CD14-positive monocyte (primary cell): ENCODE data around the gene GPM6B. TPM values are rescaled to one million over a fixed set of nuclear protein-coding genes. Genes with fewer than 3 reads are reported as not detected.

Experiments
- DNase-seq, 3 donors: peaks; one replicate each; pipeline ENCODE4 v3.0.0-alpha.2; 2011 to 2022
- H2AFZ ChIP-seq: 2 replicates; pipeline ENCODE4 v1.6.0; 2012; ENCODE audit warnings: mild to moderate bottlenecking, low read depth, low read length, inconsistent platforms; ENCODE audit not compliant: insufficient read depth, poor library complexity, severe bottlenecking
- H3K27ac ChIP-seq, 2 donors: 1 replicate in 1 of 2; 2 replicates in 1 of 2; pipeline ENCODE4 v1.5.1; 2012 to 2013; ENCODE audit warnings: low read length in 2 of 2, control low read depth in 1 of 2, inconsistent platforms in 1 of 2, low read depth in 1 of 2, mild to moderate bottlenecking in 1 of 2
- H3K27me3 ChIP-seq, 2 donors: one replicate each; pipeline versions ENCODE4 v1.6.0 to v1.6.1; 2011 to 2013; ENCODE audit warnings: low read length in 2 of 2; ENCODE audit not compliant: control insufficient read depth in 2 of 2, insufficient read depth in 2 of 2
- H3K36me3 ChIP-seq, 2 donors: replicated peaks in 1 of 2; 1 replicate in 1 of 2; 2 replicates in 1 of 2; pipeline versions ENCODE4 v1.5.1 to v1.6.1; 2012 to 2013; ENCODE audit warnings: low read length in 2 of 2, control low read depth in 1 of 2, inconsistent platforms in 1 of 2, mild to moderate bottlenecking in 1 of 2; ENCODE audit not compliant: insufficient read depth in 2 of 2, control insufficient read depth in 1 of 2
- H3K4me1 ChIP-seq, 2 donors: 1 replicate in 1 of 2; 2 replicates in 1 of 2; pipeline versions ENCODE4 v1.5.1 to v1.6.1; 2012 to 2013; ENCODE audit warnings: low read length in 2 of 2, control low read depth in 1 of 2, inconsistent platforms in 1 of 2, mild to moderate bottlenecking in 1 of 2, moderate library complexity in 1 of 2; ENCODE audit not compliant: insufficient read depth in 2 of 2, control insufficient read depth in 1 of 2
- H3K4me2 ChIP-seq: replicated peaks from 2 replicates; pipeline ENCODE3; 2012; ENCODE audit warnings: low read length, moderate library complexity, mild to moderate bottlenecking; ENCODE audit not compliant: poor library complexity, severe bottlenecking; ENCODE audit errors: extremely low read depth
- H3K4me3 ChIP-seq, 3 experiments: fragments of 200-600 bp in 1 of 3; sonication (generic) in 1 of 3; replicated peaks in 1 of 3; 1 replicate in 2 of 3; 2 replicates in 1 of 3; pipeline ENCODE4 v1.5.1; 2011 to 2013; ENCODE audit warnings: low read length in 3 of 3, mild to moderate bottlenecking in 3 of 3, control low read depth in 2 of 3, low read depth in 2 of 3, inconsistent platforms in 1 of 3, moderate library complexity in 1 of 3
- H3K79me2 ChIP-seq: 2 replicates; pipeline ENCODE4 v1.6.0; 2012; ENCODE audit warnings: mild to moderate bottlenecking, control low read depth, inconsistent platforms, low read length, moderate library complexity; ENCODE audit not compliant: insufficient read depth
- H3K9ac ChIP-seq: 2 replicates; pipeline ENCODE4 v1.6.0; 2017; ENCODE audit warnings: low read length, mild to moderate bottlenecking; ENCODE audit not compliant: insufficient read depth, poor library complexity, severe bottlenecking
- H3K9me3 ChIP-seq, 2 donors: replicated peaks in 1 of 2; 1 replicate in 1 of 2; 2 replicates in 1 of 2; pipeline versions ENCODE4 v1.5.1 to v1.6.1; 2012 to 2013; ENCODE audit warnings: low read length in 2 of 2, control low read depth in 1 of 2; ENCODE audit not compliant: control insufficient read depth in 1 of 2, insufficient read depth in 1 of 2
- H4K20me1 ChIP-seq: 2 replicates; pipeline ENCODE4 v1.6.0; 2012; ENCODE audit warnings: mild to moderate bottlenecking, low read length, control low read depth, moderate library complexity; ENCODE audit not compliant: insufficient read depth
- H3K27ac Mint-ChIP-seq, 7 donors: one replicate each; pipeline ENCODE4 v1.8.0; 2020; ENCODE audit warnings: mild to moderate bottlenecking in 7 of 7, mixed read lengths in 7 of 7, moderate library complexity in 6 of 7, inconsistent platforms in 2 of 7
- H3K27me3 Mint-ChIP-seq, 3 donors: one replicate each; pipeline ENCODE4 v1.8.0; 2021 to 2022; ENCODE audit warnings: low read depth in 3 of 3, mild to moderate bottlenecking in 3 of 3, mixed read lengths in 3 of 3, moderate library complexity in 3 of 3, inconsistent platforms in 1 of 3
- H3K36me3 Mint-ChIP-seq, 2 donors: one replicate each; pipeline ENCODE4 v1.8.0; 2020; ENCODE audit warnings: mixed read lengths in 2 of 2, inconsistent platforms in 1 of 2, mild to moderate bottlenecking in 1 of 2
- H3K4me1 Mint-ChIP-seq: one replicate; pipeline ENCODE4 v1.8.0; 2020; ENCODE audit warnings: mild to moderate bottlenecking, mixed read lengths
- H3K4me3 Mint-ChIP-seq, 2 donors: one replicate each; pipeline ENCODE4 v1.8.0; 2020; ENCODE audit warnings: mild to moderate bottlenecking in 2 of 2, mixed read lengths in 2 of 2, moderate library complexity in 1 of 2
- H3K9me3 Mint-ChIP-seq, 7 donors: one replicate each; pipeline ENCODE4 v1.8.0; 2020 to 2022; ENCODE audit warnings: mixed read lengths in 7 of 7, mild to moderate bottlenecking in 6 of 7, moderate library complexity in 6 of 7, inconsistent platforms in 2 of 7
- WGBS: methylation state at CpG from one replicate; pipeline ENCODE4 v1.1.5; 2013; ENCODE audit warnings: missing lambda C conversion rate; ENCODE audit not compliant: insufficient coverage; 5-methylcytosine and 5-hydroxymethylcytosine counted together
- intact Hi-C, 2 donors: fragments of 100-400 bp; cut with micrococcal nuclease; formaldehyde crosslinking; loops; one replicate each; pipeline versions ENCODE4 v1.15.0 to v1.15.1; 2023
- polyA plus RNA-seq, 3 donors: library from polyadenylated mRNA; depleted of rRNA in 1 of 3; unstranded in 2 of 3; stranded (reverse) in 1 of 3; fragments of 300-500 nt in 2 of 3; fragments of >200 nt in 1 of 3; fragmentation: Illumina TruSeq in 2 of 3; gene quantifications; 1 replicate in 2 of 3; 2 replicates in 1 of 3; pipeline ENCODE4 v1.2.3, GENCODE V29; 2012 to 2021
- TF ChIP-seq, protein P1 (sequence below): fragments of 200-600 bp; IDR thresholded peaks from one replicate; pipeline ENCODE4 v1.8.0; 2022; ENCODE audit warnings: antibody characterized with exemption, mild to moderate bottlenecking

Gene GPM6B
- polyA plus RNA-seq, 3 donors: not detected

DNA sequence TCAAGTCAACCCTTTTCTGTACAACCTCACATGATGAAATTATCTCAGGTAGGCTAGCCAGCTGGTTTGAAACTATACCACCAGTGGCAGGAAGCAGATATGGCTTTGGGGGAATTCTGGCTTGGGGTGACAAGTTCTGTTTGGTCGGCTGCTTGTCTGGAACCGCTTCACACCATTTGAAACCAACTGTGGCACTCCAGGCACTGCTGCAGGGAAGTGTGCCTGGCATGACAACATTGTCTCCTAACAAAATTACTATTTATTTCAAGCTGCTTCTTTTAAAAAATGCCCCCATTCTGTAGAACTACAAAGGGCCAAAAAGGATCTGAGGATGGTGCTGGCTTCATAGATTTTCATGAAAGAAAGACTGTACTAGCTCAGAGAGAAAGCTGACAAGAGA lies 37.1 kb upstream of the GPM6B start:
- Mint-ChIP-seq H3K4me1 (peaks cover 6% of the 10 kb centered on the region), H3K27me3 (peaks cover 0 to 6% (median 2%) of the 10 kb centered on the region in 3 donors), H3K9me3 (peaks cover 0 to 2% (median 0%) of the 10 kb centered on the region in 7 donors), H3K36me3 (no peaks in the 10 kb centered on the region), H3K27ac (no peak overlapping the region), H3K4me3 (no peak overlapping the region)
- Histone ChIP-seq H3K27ac (no peak overlapping the region), H3K9me3 (no peaks in the 10 kb centered on the region), H3K79me2 (no peaks in the 10 kb centered on the region), H3K4me2 (no peak overlapping the region), H3K4me1 (no peaks in the 10 kb centered on the region), H3K36me3 (no peaks in the 10 kb centered on the region), H4K20me1 (no peaks in the 10 kb centered on the region), H3K27me3 (no peaks in the 10 kb centered on the region), H3K9ac (no peak overlapping the region), H3K4me3 (no peak overlapping the region), H2AFZ (no peak overlapping the region)
- DNase-seq: no peak
- intact Hi-C loops: no loop called here
- TF ChIP-seq, protein P1, sequence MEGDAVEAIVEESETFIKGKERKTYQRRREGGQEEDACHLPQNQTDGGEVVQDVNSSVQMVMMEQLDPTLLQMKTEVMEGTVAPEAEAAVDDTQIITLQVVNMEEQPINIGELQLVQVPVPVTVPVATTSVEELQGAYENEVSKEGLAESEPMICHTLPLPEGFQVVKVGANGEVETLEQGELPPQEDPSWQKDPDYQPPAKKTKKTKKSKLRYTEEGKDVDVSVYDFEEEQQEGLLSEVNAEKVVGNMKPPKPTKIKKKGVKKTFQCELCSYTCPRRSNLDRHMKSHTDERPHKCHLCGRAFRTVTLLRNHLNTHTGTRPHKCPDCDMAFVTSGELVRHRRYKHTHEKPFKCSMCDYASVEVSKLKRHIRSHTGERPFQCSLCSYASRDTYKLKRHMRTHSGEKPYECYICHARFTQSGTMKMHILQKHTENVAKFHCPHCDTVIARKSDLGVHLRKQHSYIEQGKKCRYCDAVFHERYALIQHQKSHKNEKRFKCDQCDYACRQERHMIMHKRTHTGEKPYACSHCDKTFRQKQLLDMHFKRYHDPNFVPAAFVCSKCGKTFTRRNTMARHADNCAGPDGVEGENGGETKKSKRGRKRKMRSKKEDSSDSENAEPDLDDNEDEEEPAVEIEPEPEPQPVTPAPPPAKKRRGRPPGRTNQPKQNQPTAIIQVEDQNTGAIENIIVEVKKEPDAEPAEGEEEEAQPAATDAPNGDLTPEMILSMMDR: no peak
- no CpG with 5 or more reads among the region's 2 CpGs for WGBS

- Mint-ChIP-seq H3K4me1 (peaks cover 6% of the 10 kb centered on the region), H3K4me3 (no peak overlapping the region), H3K27me3 (peaks cover 0 to 10% (median 2%) of the 10 kb centered on the region in 3 donors), H3K27ac (no peak overlapping the region), H3K9me3 (peaks cover 0 to 2% (median 0%) of the 10 kb centered on the region in 7 donors), H3K36me3 (no peaks in the 10 kb centered on the region)
- TF ChIP-seq, protein P1: no peak
- Histone ChIP-seq H3K4me2 (no peak overlapping the region), H3K79me2 (no peaks in the 10 kb centered on the region), H3K27ac (no peak overlapping the region), H3K27me3 (no peaks in the 10 kb centered on the region), H2AFZ (no peak overlapping the region), H3K36me3 (no peaks in the 10 kb centered on the region), H3K4me3 (no peak overlapping the region), H3K9me3 (no peaks in the 10 kb centered on the region), H4K20me1 (no peaks in the 10 kb centered on the region), H3K9ac (no peak overlapping the region), H3K4me1 (no peaks in the 10 kb centered on the region)
- DNase-seq: peak in 1 of 3 donors; percentile 0
- WGBS: 38% methylated on average over 1 of the region's 4 CpGs
- intact Hi-C loops: no loop called here
Measured at GRCh38 chrX:13852001-13852695, 35.3 kb upstream of the GPM6B start.
